MCF 10A (cell line): ENCODE data around the gene ADAMTS4. TPM values are rescaled to one million over a fixed set of nuclear protein-coding genes. Genes with fewer than 3 reads are reported as not detected.
"Not testable (repeated sequence)": the region's sequence is repeated elsewhere in the genome, so short reads cannot be mapped to it uniquely, and the experiment has no call there.

Experiments
- BruUV-seq: library from RNA; stranded (reverse); fragments of 400-500 nt; replicated peaks from 2 replicates; lab custom pipeline; 2021; lab: Mats Ljungman, UMichigan
- CTCF ChIA-PET: fragments of 300-600 bp; sonication (Branson Sonifier 250); formaldehyde crosslinking; extraction: SDS; loops from one replicate; lab custom pipeline; 2021; ENCODE audit warnings: antibody characterized with exemption, inconsistent platforms; lab: Yijun Ruan, JAX
- POLR2A ChIA-PET: fragments of 300-600, 350-650 bp; sonication (Branson Sonifier 250); formaldehyde crosslinking; extraction: SDS; loops from one replicate; lab custom pipeline; 2020; ENCODE audit warnings: antibody characterized with exemption, inconsistent platforms; lab: Yijun Ruan, JAX
- DNase-seq: peaks from one replicate; pipeline ENCODE4 v3.0.0-alpha.2; 2018; ENCODE audit not compliant: unreplicated experiment
- H3K27ac Mint-ChIP-seq: one replicate; pipeline ENCODE4 v1.8.0; 2022; ENCODE audit warnings: mild to moderate bottlenecking, low read depth, mixed read lengths; ENCODE audit not compliant: unreplicated experiment
- H3K27me3 Mint-ChIP-seq: one replicate; pipeline ENCODE4 v1.8.0; 2022; ENCODE audit warnings: mixed read lengths; ENCODE audit not compliant: insufficient read depth, unreplicated experiment
- H3K36me3 Mint-ChIP-seq: one replicate; pipeline ENCODE4 v1.8.0; 2022; ENCODE audit warnings: mild to moderate bottlenecking, moderate library complexity, mixed read lengths; ENCODE audit not compliant: insufficient read depth, unreplicated experiment
- H3K4me1 Mint-ChIP-seq: one replicate; pipeline ENCODE4 v1.8.0; 2022; ENCODE audit warnings: mixed read lengths; ENCODE audit not compliant: insufficient read depth, unreplicated experiment
- H3K4me3 Mint-ChIP-seq: one replicate; pipeline ENCODE4 v1.8.0; 2022; ENCODE audit warnings: mild to moderate bottlenecking, moderate library complexity, mixed read lengths; ENCODE audit not compliant: unreplicated experiment
- H3K9me3 Mint-ChIP-seq: one replicate; pipeline ENCODE4 v1.8.0; 2022; ENCODE audit warnings: mixed read lengths; ENCODE audit not compliant: unreplicated experiment
- intact Hi-C: fragments of 100-400 bp; cut with micrococcal nuclease; formaldehyde crosslinking; loops from 2 replicates; pipeline ENCODE4 v1.14.1; 2022
- total RNA-seq: library from RNA; stranded (reverse); gene quantifications from 2 replicates; pipeline ENCODE4 v1.2.3, GENCODE V29; 2022
- TF ChIP-seq, protein P1 (sequence below): fragments of 200-600 bp; IDR thresholded peaks from one replicate; pipeline ENCODE4 v1.8.0; 2022; ENCODE audit warnings: antibody characterized with exemption, mild to moderate bottlenecking; ENCODE audit not compliant: unreplicated experiment

Gene ADAMTS4
- total RNA-seq, 1 experiment from 2014 or later = not detected

- no peak overlapping the region for H3K4me3 Mint-ChIP-seq
Observed at GRCh38 chr1:161225178-161225533, 26.3 kb upstream of the ADAMTS4 start.

GRCh38 chr1:161224695-161225087 lies 25.8 kb upstream of the ADAMTS4 start:
- DNase-seq, H3K27ac Mint-ChIP-seq, BruUV-seq, H3K4me3 Mint-ChIP-seq, H3K9me3 Mint-ChIP-seq, H3K27me3 Mint-ChIP-seq: not testable (repeated sequence)
- intact Hi-C loops = loop anchor here (1.0 to 10.0 kb wide), 5 partner anchors 15 to 510 kb away; partner anchors contain the start of gene NDUFS2
- Mint-ChIP-seq H3K36me3 (peaks cover 15% of the 10 kb centered on the region), H3K4me1 (peaks cover 22% of the 10 kb centered on the region)
- POLR2A ChIA-PET = interaction anchor here (0.6 to 6.8 kb wide), 6 partner anchors 8 to 149 kb away, joined by 3 to 81 read pairs (median 8); partner anchors contain the start of genes ADAMTS4, NDUFS2 and SDHC
- CTCF ChIA-PET = interaction anchor here (0.8 to 18.5 kb wide), 17 partner anchors 7 to 796 kb away, joined by 3 to 444 read pairs (median 23); partner anchors contain the start of genes ADAMTS4, FCER1G, NDUFS2 and NR1I3

More at GRCh38 chr1:161225178-161225533, 26.3 kb upstream of the ADAMTS4 start:
- Mint-ChIP-seq H3K9me3 (no peaks in the 10 kb centered on the region), H3K27me3 (no peaks in the 10 kb centered on the region), H3K36me3 (peaks cover 19% of the 10 kb centered on the region), H3K4me1 (peaks cover 22% of the 10 kb centered on the region), H3K27ac (peak overlapping the region; percentile 88)
- DNase-seq = no peak
- POLR2A ChIA-PET = interaction anchor here (0.6 to 6.8 kb wide), 25 partner anchors 8 to 512 kb away, joined by 3 to 81 read pairs (median 5); partner anchors contain the start of genes ADAMTS4, B4GALT3, DEDD and NDUFS2
- CTCF ChIA-PET = interaction anchor here (0.6 to 18.5 kb wide), 43 partner anchors 8 to 1340 kb away, joined by 3 to 444 read pairs (median 8); partner anchors contain the start of genes ADAMTS4, B4GALT3, CFAP126 and FCER1G
- intact Hi-C loops = loop anchor here (1.0 to 10.0 kb wide), 5 partner anchors 16 to 510 kb away; partner anchors contain the start of gene NDUFS2
- TF ChIP-seq, protein P1, sequence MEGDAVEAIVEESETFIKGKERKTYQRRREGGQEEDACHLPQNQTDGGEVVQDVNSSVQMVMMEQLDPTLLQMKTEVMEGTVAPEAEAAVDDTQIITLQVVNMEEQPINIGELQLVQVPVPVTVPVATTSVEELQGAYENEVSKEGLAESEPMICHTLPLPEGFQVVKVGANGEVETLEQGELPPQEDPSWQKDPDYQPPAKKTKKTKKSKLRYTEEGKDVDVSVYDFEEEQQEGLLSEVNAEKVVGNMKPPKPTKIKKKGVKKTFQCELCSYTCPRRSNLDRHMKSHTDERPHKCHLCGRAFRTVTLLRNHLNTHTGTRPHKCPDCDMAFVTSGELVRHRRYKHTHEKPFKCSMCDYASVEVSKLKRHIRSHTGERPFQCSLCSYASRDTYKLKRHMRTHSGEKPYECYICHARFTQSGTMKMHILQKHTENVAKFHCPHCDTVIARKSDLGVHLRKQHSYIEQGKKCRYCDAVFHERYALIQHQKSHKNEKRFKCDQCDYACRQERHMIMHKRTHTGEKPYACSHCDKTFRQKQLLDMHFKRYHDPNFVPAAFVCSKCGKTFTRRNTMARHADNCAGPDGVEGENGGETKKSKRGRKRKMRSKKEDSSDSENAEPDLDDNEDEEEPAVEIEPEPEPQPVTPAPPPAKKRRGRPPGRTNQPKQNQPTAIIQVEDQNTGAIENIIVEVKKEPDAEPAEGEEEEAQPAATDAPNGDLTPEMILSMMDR = no peak
- BruUV-seq = no TSS peak

GRCh38 chr1:161223805-161224694 lies 25.2 kb upstream of the ADAMTS4 start:
- Mint-ChIP-seq H3K9me3 (no peaks in the 10 kb centered on the region), H3K27me3 (no peaks in the 10 kb centered on the region), H3K27ac (no peak overlapping the region), H3K36me3 (peaks cover 8% of the 10 kb centered on the region), H3K4me3 (no peak overlapping the region), H3K4me1 (peaks cover 22% of the 10 kb centered on the region)
- DNase-seq = no peak
- intact Hi-C loops = loop anchor here (2.0 to 10.0 kb wide), 2 partner anchors 21 to 511 kb away; partner anchors contain the start of gene NDUFS2
- POLR2A ChIA-PET = interaction anchor here (0.6 to 6.8 kb wide), 4 partner anchors 20 to 90 kb away, joined by 3 to 81 read pairs (median 32); partner anchors contain the start of genes ADAMTS4, NDUFS2 and SDHC
- TF ChIP-seq, protein P1 = no peak
- CTCF ChIA-PET = interaction anchor here (0.8 to 18.5 kb wide), 14 partner anchors 7 to 796 kb away, joined by 3 to 444 read pairs (median 38); partner anchors contain the start of genes ADAMTS4, FCER1G, NDUFS2 and NR1I3
- no TSS peak for BruUV-seq

GRCh38 chr1:161222175-161223019 lies 23.5 kb upstream of the ADAMTS4 start:
- DNase-seq = no peak
- TF ChIP-seq, protein P1 = no peak
- Mint-ChIP-seq H3K27me3 (no peaks in the 10 kb centered on the region), H3K4me3 (no peak overlapping the region), H3K9me3 (no peaks in the 10 kb centered on the region), H3K4me1 (peaks cover 14% of the 10 kb centered on the region), H3K36me3 (no peaks in the 10 kb centered on the region), H3K27ac (no peak overlapping the region)
- no TSS peak for BruUV-seq
- CTCF ChIA-PET = interaction anchor here (0.6 to 18.5 kb wide), 14 partner anchors 15 to 796 kb away, joined by 3 to 444 read pairs (median 4); partner anchors contain the start of genes NDUFS2 and PPOX
- intact Hi-C loops = loop anchor here (10.0 kb wide), 1 partner anchor 512 kb away; no protein-coding TSS in a partner anchor
- POLR2A ChIA-PET = interaction anchor here (0.6 to 5.4 kb wide), 5 partner anchors 19 to 165 kb away, joined by 4 to 81 read pairs (median 4); partner anchors contain the start of gene NDUFS2
